H54 (cell line): ENCODE results near the gene MDFI.

Experiments used
- DNase-seq: peaks from one replicate; pipeline ENCODE4 v3.0.0; 2011; ENCODE audit warnings: low spot score, mixed read lengths; ENCODE audit not compliant: insufficient read length
- FAIRE-seq: peaks from 3 replicates; lab custom pipeline; 2011; peaks lifted over from hg19 to GRCh38; lab: Jason Lieb, UNC
- POLR2A ChIP-seq: IDR thresholded peaks from 2 replicates; pipeline ENCODE4 v1.6.1; 2011; ENCODE audit warnings: low read depth, mild to moderate bottlenecking, low read length

Gene MDFI

DNA sequence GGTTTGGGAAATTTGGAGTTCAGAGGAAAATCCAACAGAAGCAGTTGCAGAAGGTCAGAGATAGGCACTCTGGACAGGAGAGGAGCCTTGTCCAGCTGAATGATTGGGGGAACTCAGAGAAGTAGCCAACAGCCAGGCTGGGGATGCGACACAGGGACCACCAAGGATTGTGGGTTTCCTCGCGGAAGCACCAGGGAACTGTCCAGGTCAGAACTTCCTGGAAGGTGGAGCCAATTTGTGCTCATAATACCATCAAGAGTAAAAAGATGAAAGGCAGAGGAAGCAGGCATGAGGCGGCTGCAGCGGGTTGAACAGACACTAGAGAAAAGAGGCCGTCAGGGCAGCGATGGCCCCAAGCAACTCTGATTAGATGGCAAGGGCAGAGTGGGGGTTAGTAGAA, 33.7 kb downstream of the MDFI start:
- FAIRE-seq (no peak), DNase-seq (no peak)
- no peak for TF ChIP-seq POLR2A

GRCh38 chr6:41672816-41673703, 34.8 kb downstream of the MDFI start:
- DNase-seq (no peak), FAIRE-seq (no peak)
- no peak for TF ChIP-seq POLR2A

- DNase-seq = no peak
- no peak for TF ChIP-seq POLR2A
- FAIRE-seq = no peak
These were observed 35.4 kb downstream of the MDFI start for GRCh38 chr6:41673704-41674000.

- no peak for TF ChIP-seq POLR2A
- FAIRE-seq = no peak
These were observed 36.1 kb downstream of the MDFI start for GRCh38 chr6:41674231-41675000.

GRCh38 chr6:41675176-41675775, 37.0 kb downstream of the MDFI start:
- FAIRE-seq (no peak), DNase-seq (no peak)
- TF ChIP-seq POLR2A = no peak

More at GRCh38 chr6:41674231-41675000, 36.1 kb downstream of the MDFI start:
- no peak for DNase-seq

- DNase-seq = no peak
- TF ChIP-seq POLR2A = no peak
- no peak for FAIRE-seq
These were observed 37.7 kb downstream of the MDFI start for GRCh38 chr6:41675992-41676391.

DNA sequence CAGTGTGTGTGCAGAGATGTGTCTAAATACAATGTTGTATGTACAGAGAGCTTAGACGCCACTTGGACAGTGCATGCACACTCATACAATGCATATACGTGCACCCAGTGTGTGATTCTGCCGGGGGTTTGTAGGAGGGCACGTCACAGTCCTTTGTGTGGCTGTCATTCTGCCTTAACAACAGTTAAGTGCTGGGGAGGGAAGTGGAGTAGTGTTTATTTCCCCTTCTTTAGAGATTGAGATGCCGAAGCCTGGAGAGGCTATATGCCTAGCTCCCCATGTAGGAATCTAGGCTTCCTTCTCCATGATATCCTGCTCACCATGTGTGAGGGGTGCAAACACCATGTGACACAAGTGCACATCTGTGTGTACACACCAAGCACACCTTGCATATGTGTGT, 38.2 kb downstream of the MDFI start:
- no peak for TF ChIP-seq POLR2A
- no peak for DNase-seq
- FAIRE-seq = no peak

- no peak for DNase-seq
- TF ChIP-seq POLR2A = no peak
- FAIRE-seq = no peak
These were observed 39.1 kb downstream of the MDFI start for GRCh38 chr6:41677124-41677921.

DNA sequence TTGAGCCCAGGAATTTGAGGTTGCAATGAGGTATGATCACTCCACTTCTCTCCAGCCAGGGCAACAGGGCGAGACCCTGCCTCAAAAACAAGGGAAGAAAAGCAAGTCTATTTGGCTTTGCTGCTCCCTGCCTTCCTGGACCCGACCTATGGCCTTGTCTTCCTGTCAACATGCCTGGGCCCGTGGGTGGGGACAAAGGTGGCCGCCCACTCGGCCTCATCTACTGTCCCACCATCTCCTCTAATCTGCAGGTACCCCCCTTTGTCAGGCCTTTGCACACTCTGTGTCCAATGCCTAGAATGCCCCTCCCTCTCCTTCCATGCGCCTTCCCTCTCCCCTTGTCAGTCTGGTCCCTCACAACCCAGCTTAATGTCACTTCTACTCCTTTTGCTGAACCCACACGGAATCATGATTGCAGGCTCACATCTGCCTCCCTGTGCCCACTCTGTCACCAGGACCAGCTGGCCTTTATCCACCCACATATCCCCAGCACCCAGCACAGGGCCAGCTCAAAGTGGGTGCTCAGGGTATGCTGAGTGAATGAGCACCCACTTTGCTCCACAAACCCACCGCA, 40.3 kb downstream of the MDFI start:
- no peak for DNase-seq
- no peak for TF ChIP-seq POLR2A
- FAIRE-seq = no peak

DNA sequence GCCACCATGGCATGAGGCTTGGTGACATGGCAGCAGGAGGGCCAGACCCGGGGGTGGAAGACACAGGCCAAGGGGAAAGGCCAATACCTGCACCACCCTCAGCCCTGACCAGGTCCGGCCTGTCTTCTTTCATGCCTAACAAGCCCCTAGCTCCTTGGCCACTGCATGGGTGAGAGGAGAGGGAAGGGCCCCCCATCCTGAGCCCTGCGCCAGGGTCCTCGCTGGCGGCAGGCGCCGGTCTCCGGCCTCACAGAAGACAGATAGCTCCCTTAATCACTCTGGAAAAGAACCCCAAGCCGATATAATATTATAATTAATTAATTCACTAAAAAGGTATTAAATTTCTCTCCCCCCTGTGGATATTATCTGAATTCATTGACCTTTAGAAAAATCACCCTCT, 41.4 kb downstream of the MDFI start:
- TF ChIP-seq POLR2A = no peak
- FAIRE-seq (no peak), DNase-seq (no peak)

- DNase-seq = no peak
- no peak for FAIRE-seq
- TF ChIP-seq POLR2A = no peak
These were observed 42.1 kb downstream of the MDFI start for GRCh38 chr6:41680182-41680965.

- FAIRE-seq (peak; percentile 72), DNase-seq (peak; percentile 98)
- no peak for TF ChIP-seq POLR2A
These were observed 43.8 kb downstream of the MDFI start for GRCh38 chr6:41682056-41682477.
